Stimulated activated CD8-positive, alpha-beta memory T cell treated with anti-CD3 and anti-CD28 coated beads, Interleukin-7, amount 100 ng/mL, for 48 hours (primary cell): ENCODE measurements around the gene SPATA32.
A peak's percentile ranks its signal among the peaks of the same experiment; 100 is the strongest.

Experiments used
- DNase-seq, 2 donors: peaks; one replicate each; pipeline ENCODE4 v3.0.0-alpha.2; 2020; ENCODE audit warnings: low read depth in 1 of 2; ENCODE audit errors: extremely low read depth in 1 of 2

Gene SPATA32

GRCh38 chr17:45248132-45248957 is 13.5 kb downstream of the SPATA32 start:
- DNase-seq = peak in 1 of 2 donors; percentile 68

GRCh38 chr17:45247429-45248131 is 14.3 kb downstream of the SPATA32 start:
- peak; percentile 96 to 99 for DNase-seq

GRCh38 chr17:45246861-45247428 is 14.9 kb downstream of the SPATA32 start:
- DNase-seq = no peak

GRCh38 chr17:45246338-45246737 is 15.6 kb downstream of the SPATA32 start:
- no peak for DNase-seq

- no peak for DNase-seq
Observed at GRCh38 chr17:45244725-45245656, 16.9 kb downstream of the SPATA32 start.

- no peak for DNase-seq
Observed at GRCh38 chr17:45243750-45244149, 18.1 kb downstream of the SPATA32 start.

GRCh38 chr17:45242029-45242414 is 19.9 kb downstream of the SPATA32 start:
- no peak for DNase-seq

GRCh38 chr17:45241328-45242028 is 20.4 kb downstream of the SPATA32 start:
- no peak for DNase-seq

- no peak for DNase-seq
Observed at GRCh38 chr17:45240905-45241327, 21.0 kb downstream of the SPATA32 start.

GRCh38 chr17:45238155-45238774 is 23.6 kb downstream of the SPATA32 start:
- DNase-seq = no peak

- no peak for DNase-seq
Observed at GRCh38 chr17:45237686-45238085, 24.2 kb downstream of the SPATA32 start.

- no peak for DNase-seq
Observed at GRCh38 chr17:45236282-45236606, 25.6 kb downstream of the SPATA32 start.

GRCh38 chr17:45235416-45236281 is 26.2 kb downstream of the SPATA32 start:
- peak in 1 of 2 donors; percentile 61 for DNase-seq

- DNase-seq = no peak
Observed at GRCh38 chr17:45234641-45235415, 27.1 kb downstream of the SPATA32 start.

- no peak for DNase-seq
Observed at GRCh38 chr17:45233423-45233924, 28.4 kb downstream of the SPATA32 start.

GRCh38 chr17:45232514-45233422 is 29.1 kb downstream of the SPATA32 start:
- no peak for DNase-seq
